Neutrophil (primary cell): ENCODE results near the gene MYOZ1.

Source experiments
- H3K27ac ChIP-seq: fragments of 200-600 bp; sonication (generic); 2 replicates; pipeline ENCODE4 v1.5.1; 2016; ENCODE audit warnings: mild to moderate bottlenecking, moderate library complexity
- H3K27me3 ChIP-seq: fragments of 200-600 bp; sonication (generic); 2 replicates; pipeline ENCODE4 v1.6.0; 2016; ENCODE audit warnings: mild to moderate bottlenecking
- H3K36me3 ChIP-seq: fragments of 200-600 bp; sonication (generic); 2 replicates; pipeline ENCODE4 v1.5.1; 2017
- H3K4me1 ChIP-seq, 2 experiments: fragments of 200-600 bp in 1 of 2; sonication (generic) in 1 of 2; 1 replicate in 1 of 2; 2 replicates in 1 of 2; pipeline versions ENCODE4 v1.5.1 to v1.6.1; 2013 to 2016; ENCODE audit warnings: low read depth in 1 of 2, low read length in 1 of 2, mild to moderate bottlenecking in 1 of 2, moderate library complexity in 1 of 2; ENCODE audit not compliant: control insufficient read depth in 1 of 2, insufficient read depth in 1 of 2
- H3K4me3 ChIP-seq, 2 experiments: fragments of 200-600 bp in 1 of 2; sonication (generic) in 1 of 2; 1 replicate in 1 of 2; 2 replicates in 1 of 2; pipeline ENCODE4 v1.5.1; 2013 to 2016; ENCODE audit warnings: low read depth in 1 of 2, low read length in 1 of 2, mild to moderate bottlenecking in 1 of 2, moderate library complexity in 1 of 2
- H3K9me3 ChIP-seq: fragments of 200-600 bp; sonication (generic); 2 replicates; pipeline ENCODE4 v1.5.1; 2016
- TF ChIP-seq, protein P1 (sequence below): fragments of 200-600 bp; sonication (generic); IDR thresholded peaks from 2 replicates; pipeline ENCODE4 v1.5.1; 2016; ENCODE audit warnings: antibody characterized with exemption

Gene MYOZ1

DNA sequence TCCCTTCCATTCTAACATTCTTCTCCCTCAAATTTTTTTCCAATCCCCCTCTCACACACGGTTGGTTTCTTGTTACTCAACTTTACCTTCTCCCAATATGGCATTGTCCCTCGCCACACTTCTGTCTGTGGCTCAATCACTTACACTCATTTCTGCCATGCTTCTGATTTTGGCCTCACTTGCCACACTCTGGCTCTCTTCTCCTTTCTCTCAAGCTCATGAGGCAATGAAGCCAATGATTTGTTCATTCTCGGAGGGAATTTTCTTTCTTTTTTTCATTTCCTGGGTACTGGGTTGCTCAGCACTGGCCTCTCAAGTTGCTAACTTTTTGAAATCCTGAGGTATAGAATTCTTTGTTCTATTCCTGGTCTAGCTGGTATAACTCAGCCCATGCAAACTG lies 4.0 kb upstream of the MYOZ1 start:
- Histone ChIP-seq H3K4me3 (no peak overlapping the region), H3K4me1 (peaks cover 9 to 12% of the 10 kb centered on the region in 2 experiments), H3K27ac (no peak overlapping the region), H3K9me3 (no peaks in the 10 kb centered on the region), H3K36me3 (no peaks in the 10 kb centered on the region), H3K27me3 (peaks cover 47% of the 10 kb centered on the region)
- TF ChIP-seq, protein P1, sequence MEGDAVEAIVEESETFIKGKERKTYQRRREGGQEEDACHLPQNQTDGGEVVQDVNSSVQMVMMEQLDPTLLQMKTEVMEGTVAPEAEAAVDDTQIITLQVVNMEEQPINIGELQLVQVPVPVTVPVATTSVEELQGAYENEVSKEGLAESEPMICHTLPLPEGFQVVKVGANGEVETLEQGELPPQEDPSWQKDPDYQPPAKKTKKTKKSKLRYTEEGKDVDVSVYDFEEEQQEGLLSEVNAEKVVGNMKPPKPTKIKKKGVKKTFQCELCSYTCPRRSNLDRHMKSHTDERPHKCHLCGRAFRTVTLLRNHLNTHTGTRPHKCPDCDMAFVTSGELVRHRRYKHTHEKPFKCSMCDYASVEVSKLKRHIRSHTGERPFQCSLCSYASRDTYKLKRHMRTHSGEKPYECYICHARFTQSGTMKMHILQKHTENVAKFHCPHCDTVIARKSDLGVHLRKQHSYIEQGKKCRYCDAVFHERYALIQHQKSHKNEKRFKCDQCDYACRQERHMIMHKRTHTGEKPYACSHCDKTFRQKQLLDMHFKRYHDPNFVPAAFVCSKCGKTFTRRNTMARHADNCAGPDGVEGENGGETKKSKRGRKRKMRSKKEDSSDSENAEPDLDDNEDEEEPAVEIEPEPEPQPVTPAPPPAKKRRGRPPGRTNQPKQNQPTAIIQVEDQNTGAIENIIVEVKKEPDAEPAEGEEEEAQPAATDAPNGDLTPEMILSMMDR = no peak

DNA sequence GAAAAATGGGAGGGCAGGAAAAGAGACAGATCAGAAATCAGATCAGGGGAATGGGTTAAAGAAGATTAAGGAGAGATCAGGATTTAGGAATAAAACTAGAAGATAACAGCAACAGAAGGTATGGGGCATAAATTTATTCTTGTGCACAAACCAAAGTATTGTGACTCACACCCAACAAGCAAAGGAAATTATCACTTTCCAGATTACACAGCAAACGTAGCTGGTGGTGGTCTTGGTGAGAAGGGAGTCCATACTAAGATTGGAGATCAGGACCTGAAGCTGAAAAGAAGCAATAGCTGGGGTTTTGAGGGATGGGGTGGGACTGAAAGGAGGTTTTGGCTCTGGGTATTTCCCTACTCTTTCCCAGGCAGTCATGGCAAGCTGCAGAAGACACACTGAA lies 3.5 kb upstream of the MYOZ1 start:
- peaks cover 9 to 12% of the 10 kb centered on the region in 2 experiments for H3K4me1 ChIP-seq
- peaks cover 47% of the 10 kb centered on the region for H3K27me3 ChIP-seq
- no peaks in the 10 kb centered on the region for H3K9me3 ChIP-seq
- H3K36me3 ChIP-seq = no peaks in the 10 kb centered on the region
- H3K4me3 ChIP-seq = no peak overlapping the region
- TF ChIP-seq, protein P1 = no peak
- no peak overlapping the region for H3K27ac ChIP-seq

DNA sequence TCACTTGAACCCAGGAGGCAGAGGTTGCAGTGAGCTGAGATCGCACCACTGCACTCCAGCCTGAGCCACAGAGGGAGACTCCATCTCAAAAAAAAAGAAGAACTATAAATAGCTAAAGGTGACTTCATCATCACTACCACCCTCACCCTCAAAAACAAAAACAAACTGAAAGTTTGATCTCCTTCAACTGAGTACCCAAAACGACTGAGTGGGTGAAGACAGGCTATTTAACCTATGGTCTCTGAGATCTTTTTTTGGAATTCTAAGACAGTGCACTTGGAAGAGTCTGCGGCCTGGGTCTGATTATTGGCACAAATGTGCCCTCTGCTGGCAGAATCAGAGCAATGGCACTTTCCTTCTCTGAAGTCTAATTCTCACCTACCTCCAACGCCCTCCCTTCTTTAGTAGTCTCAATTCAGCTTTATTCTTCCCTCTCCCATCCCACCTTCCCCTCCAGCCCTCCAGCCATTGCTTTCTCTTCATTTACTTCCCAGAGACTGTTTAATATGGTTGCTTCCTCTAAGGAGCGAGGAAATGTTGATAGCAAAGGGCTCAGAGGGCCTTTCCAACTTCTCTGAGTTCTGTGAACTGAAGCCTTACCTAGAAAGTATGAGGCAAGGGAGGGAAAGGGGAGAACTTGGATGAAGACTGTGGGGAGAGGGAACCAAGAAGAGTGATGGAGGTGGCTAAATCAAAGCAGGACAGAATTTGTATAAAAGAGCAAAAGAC lies 2.9 kb upstream of the MYOZ1 start:
- H3K27ac ChIP-seq = no peak overlapping the region
- TF ChIP-seq, protein P1 = peak; percentile 48
- no peak overlapping the region for H3K4me3 ChIP-seq
- peaks cover 9 to 12% of the 10 kb centered on the region in 2 experiments for H3K4me1 ChIP-seq
- H3K36me3 ChIP-seq = no peaks in the 10 kb centered on the region
- peaks cover 42% of the 10 kb centered on the region for H3K27me3 ChIP-seq
- no peaks in the 10 kb centered on the region for H3K9me3 ChIP-seq

DNA sequence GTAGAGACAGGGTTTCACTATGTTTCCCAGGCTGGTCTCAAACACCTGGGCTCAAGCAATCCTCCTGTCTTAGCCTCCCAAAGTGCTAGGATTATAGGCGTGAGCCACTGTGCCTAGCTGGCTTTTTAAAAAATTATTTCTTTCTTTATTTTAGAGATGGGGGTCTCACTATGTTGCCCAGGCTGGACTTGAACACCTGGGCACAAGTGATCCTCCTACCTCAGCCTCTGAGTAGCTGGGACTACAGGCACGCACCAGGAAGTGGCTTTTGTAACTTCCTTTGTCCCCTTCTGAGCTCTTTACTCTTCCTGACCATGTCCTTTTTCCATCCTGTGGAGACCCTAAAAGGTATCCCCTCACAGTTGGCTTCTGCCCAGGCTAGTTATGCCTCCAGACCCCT lies 2.1 kb upstream of the MYOZ1 start:
- Histone ChIP-seq H3K9me3 (no peaks in the 10 kb centered on the region), H3K36me3 (no peaks in the 10 kb centered on the region), H3K4me1 (peaks cover 9 to 11% of the 10 kb centered on the region in 2 experiments), H3K4me3 (no peak overlapping the region), H3K27ac (no peak overlapping the region), H3K27me3 (peaks cover 33% of the 10 kb centered on the region)
- TF ChIP-seq, protein P1 = no peak

DNA sequence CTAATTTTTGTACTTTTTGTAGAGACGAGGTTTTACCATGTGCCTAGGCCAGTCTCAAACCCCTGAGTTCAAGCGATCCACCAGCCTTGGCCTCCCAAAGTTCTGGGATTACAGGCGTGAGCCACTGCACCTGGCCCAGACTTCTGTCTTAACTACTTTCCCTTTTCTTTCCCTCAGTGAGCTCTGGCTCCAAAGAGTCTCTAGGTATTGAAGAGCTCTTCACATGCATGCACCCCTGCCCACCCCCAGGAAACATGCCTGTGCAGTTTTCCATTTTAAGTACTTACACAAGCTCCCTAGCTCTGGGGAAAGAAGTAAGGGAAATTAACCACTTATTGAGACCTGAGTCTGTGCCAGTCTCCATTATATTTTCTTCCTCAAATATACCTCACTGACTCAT lies 2.0 kb downstream of the MYOZ1 start:
- no peak overlapping the region for H3K27ac ChIP-seq
- H3K27me3 ChIP-seq = no peaks in the 10 kb centered on the region
- H3K4me1 ChIP-seq = peaks cover 0 to 4% of the 10 kb centered on the region in 2 experiments
- no peaks in the 10 kb centered on the region for H3K36me3 ChIP-seq
- TF ChIP-seq, protein P1 = no peak
- H3K9me3 ChIP-seq = no peaks in the 10 kb centered on the region
- no peak overlapping the region for H3K4me3 ChIP-seq
